ENCODE results near the gene TSPO2. TPM values are rescaled to one million over a fixed set of nuclear protein-coding genes. Genes with fewer than 3 reads are reported as not detected.

The TSPO2 gene
- total and polyA plus RNA-seq, 2 of the 4 experiments (the other 2 are of a cell fraction), result not detected

- no peaks in the 10 kb centered on the region for H4K20me1 ChIP-seq (ENCODE audit: insufficient read depth, low read length)
- POLR2A ChIA-PET (ENCODE audit: unreplicated experiment), result no interaction called here
- no peak overlapping the region for H3K14ac ChIP-seq (replicated peaks; ENCODE audit: low read depth, low read length)
- H3K79me1 ChIP-seq (ENCODE audit: low read depth in 1 of 2, low read length in 2 of 2), result no peaks in the 10 kb centered on the region
- intact Hi-C loops (cut with micrococcal nuclease) (loop anchor here (10.0 kb wide), 2 partner anchors 507 to 1717 kb away; no protein-coding TSS in a partner anchor), in situ Hi-C loops (cut with MboI; ENCODE audit: low sequenced_read_pairs) (no loop called here), dilution Hi-C loops (cut with HindIII; ENCODE audit: low sequenced_read_pairs, unreplicated experiment) (no loop called here)
- peaks cover 8% of the 10 kb centered on the region for H3K4me1 ChIP-seq (ENCODE audit: control insufficient read depth, insufficient read depth, low read length)
- H3K23ac ChIP-seq (ENCODE audit: low read depth, low read length), result no peak overlapping the region
- H3K18ac ChIP-seq (ENCODE audit: low read depth, low read length), result no peak overlapping the region
- no peaks in the 10 kb centered on the region for H3K9me3 ChIP-seq (ENCODE audit: control insufficient read depth, insufficient read depth, low read length)
- no peak overlapping the region for H2AK5ac ChIP-seq (ENCODE audit: low read depth, low read length)
- H2BK120ac ChIP-seq (ENCODE audit: low read depth, low read length), result no peak overlapping the region
- no peak overlapping the region for H2AK9ac ChIP-seq (replicated peaks; ENCODE audit: low read depth, low read length, poor library complexity)
- no peak overlapping the region for H2BK15ac ChIP-seq (ENCODE audit: low read depth, low read length)
- no peaks in the 10 kb centered on the region for H3K9me1 ChIP-seq (ENCODE audit: insufficient read depth, low read length)
- no peak overlapping the region for H3K56ac ChIP-seq (ENCODE audit: extremely low read depth, insufficient read depth, low read length)
- H4K5ac ChIP-seq (ENCODE audit: low read depth, low read length), result no peak overlapping the region
- TF ChIP-seq CTCF (conservative IDR thresholded peaks at IDR 0.05; ENCODE audit: low read depth, low read length) (no peak), RCOR1 (IDR thresholded peaks at IDR 0.05; ENCODE audit: insufficient replicate concordance, low read length) (no peak), POLR2A (IDR thresholded peaks at IDR 0.05; ENCODE audit: low read depth, low read length) (no peak), RAD21 (IDR thresholded peaks at IDR 0.05; ENCODE audit: low read length) (no peak), MAFK (IDR thresholded peaks at IDR 0.05; ENCODE audit: low read depth, low read length) (no peak), MXI1 (IDR thresholded peaks at IDR 0.05; ENCODE audit: borderline replicate concordance, low read depth, low read length) (no peak), SMC3 (IDR thresholded peaks at IDR 0.05; ENCODE audit: low read depth, low read length) (no peak), CEBPB (IDR thresholded peaks at IDR 0.05; ENCODE audit: low read depth, low read length) (no peak), RFX5 (IDR thresholded peaks at IDR 0.05; ENCODE audit: low read depth, low read length) (no peak), FOS (IDR thresholded peaks at IDR 0.05; ENCODE audit: low read depth, low read length) (no peak), MAZ (IDR thresholded peaks at IDR 0.05; ENCODE audit: borderline replicate concordance, low read depth, low read length) (no peak), NFE2L2 (IDR thresholded peaks at IDR 0.05; ENCODE audit: low read depth, low read length) (no peak), CHD1 (IDR thresholded peaks at IDR 0.05; ENCODE audit: low read depth, low read length) (no peak)
- TF ChIP-seq, protein P1, sequence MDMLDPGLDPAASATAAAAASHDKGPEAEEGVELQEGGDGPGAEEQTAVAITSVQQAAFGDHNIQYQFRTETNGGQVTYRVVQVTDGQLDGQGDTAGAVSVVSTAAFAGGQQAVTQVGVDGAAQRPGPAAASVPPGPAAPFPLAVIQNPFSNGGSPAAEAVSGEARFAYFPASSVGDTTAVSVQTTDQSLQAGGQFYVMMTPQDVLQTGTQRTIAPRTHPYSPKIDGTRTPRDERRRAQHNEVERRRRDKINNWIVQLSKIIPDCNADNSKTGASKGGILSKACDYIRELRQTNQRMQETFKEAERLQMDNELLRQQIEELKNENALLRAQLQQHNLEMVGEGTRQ (IDR thresholded peaks at IDR 0.05; ENCODE audit: low read depth, low read length), result no peak
- no peak overlapping the region for H3K4me3 ChIP-seq (ENCODE audit: insufficient read depth, low read depth, low read length)
- H3K4me2 ChIP-seq (ENCODE audit: low read depth, low read length), result no peak overlapping the region
- no peak overlapping the region for H2BK20ac ChIP-seq (ENCODE audit: low read depth, low read length)
- no peak overlapping the region for H2BK5ac ChIP-seq (ENCODE audit: low read depth, low read length, poor library complexity, severe bottlenecking)
- no peak overlapping the region for H3K27ac ChIP-seq (ENCODE audit: insufficient read depth, low read length)
- DNase-seq (no peak), ATAC-seq (ENCODE audit: low read depth) (no peak)
- CTCF ChIA-PET, result no interaction called here
- no peaks in the 10 kb centered on the region for H3K27me3 ChIP-seq (ENCODE audit: control insufficient read depth, insufficient read depth, low read length)
- H4K91ac ChIP-seq (ENCODE audit: insufficient read depth, low read depth, low read length), result no peak overlapping the region
- WGBS, 2 experiments (ENCODE audit: extremely low coverage in 2 of 2, insufficient read length in 1 of 2), result no CpG with 5 or more reads among the region's 1 CpG
- no peak overlapping the region for H3K9ac ChIP-seq (ENCODE audit: low read depth, low read length)
- BruUV-seq (replicated peaks), result no TSS peak
- H3K36me3 ChIP-seq (ENCODE audit: control insufficient read depth, insufficient read depth, low read length), result no peaks in the 10 kb centered on the region; the same call in 1 of the 2 replicates
- no peak overlapping the region for H4K8ac ChIP-seq (ENCODE audit: low read depth in 2 of 2, low read length in 2 of 2)
- H3K4ac ChIP-seq (ENCODE audit: low read depth, low read length), result no peak overlapping the region
- H2AFZ ChIP-seq (replicated peaks; ENCODE audit: low read length, poor library complexity), result no peak overlapping the region
These were observed 19.8 kb downstream of the TSPO2 start for GRCh38 chr6:41062056-41062455.
